ENCODE results near the gene NAPA.

DNA sequence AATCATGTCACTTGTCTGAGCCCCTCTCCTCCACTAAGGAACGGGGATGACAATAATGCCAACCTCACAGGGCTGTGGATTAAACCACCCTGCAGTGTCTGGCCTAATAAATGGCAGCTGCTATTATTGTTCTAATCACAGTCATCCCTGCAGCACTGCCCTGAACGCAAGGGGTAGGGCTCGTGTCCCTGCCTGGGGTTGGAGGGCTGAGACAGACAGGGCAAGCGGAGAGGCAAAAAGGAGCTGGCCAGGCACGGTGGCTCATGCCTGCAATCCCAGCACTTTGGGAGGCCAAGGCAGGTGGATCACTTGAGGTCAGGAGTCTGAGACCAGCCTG lies 20.7 kb downstream of the NAPA start:
- TF ChIP-seq, protein P1, sequence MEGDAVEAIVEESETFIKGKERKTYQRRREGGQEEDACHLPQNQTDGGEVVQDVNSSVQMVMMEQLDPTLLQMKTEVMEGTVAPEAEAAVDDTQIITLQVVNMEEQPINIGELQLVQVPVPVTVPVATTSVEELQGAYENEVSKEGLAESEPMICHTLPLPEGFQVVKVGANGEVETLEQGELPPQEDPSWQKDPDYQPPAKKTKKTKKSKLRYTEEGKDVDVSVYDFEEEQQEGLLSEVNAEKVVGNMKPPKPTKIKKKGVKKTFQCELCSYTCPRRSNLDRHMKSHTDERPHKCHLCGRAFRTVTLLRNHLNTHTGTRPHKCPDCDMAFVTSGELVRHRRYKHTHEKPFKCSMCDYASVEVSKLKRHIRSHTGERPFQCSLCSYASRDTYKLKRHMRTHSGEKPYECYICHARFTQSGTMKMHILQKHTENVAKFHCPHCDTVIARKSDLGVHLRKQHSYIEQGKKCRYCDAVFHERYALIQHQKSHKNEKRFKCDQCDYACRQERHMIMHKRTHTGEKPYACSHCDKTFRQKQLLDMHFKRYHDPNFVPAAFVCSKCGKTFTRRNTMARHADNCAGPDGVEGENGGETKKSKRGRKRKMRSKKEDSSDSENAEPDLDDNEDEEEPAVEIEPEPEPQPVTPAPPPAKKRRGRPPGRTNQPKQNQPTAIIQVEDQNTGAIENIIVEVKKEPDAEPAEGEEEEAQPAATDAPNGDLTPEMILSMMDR (IDR thresholded peaks at IDR 0.05 in 4 of 5, conservative IDR thresholded peaks at IDR 0.05 in 1 of 5) = no peak
- TF ChIP-seq POLR2A (IDR thresholded peaks at IDR 0.05) = no peak
